Keratinocyte (primary cell): Measurements from ENCODE around the gene SEMA3E. TPM values are rescaled to one million over a fixed set of nuclear protein-coding genes. Genes with fewer than 3 reads are reported as not detected.
"Not testable (repeated sequence)": the region's sequence is repeated elsewhere in the genome, so short reads cannot be mapped to it uniquely, and the experiment has no call there.

Experiments
- DNase-seq: peaks from one replicate; pipeline ENCODE4 v3.0.0-alpha.2; 2011; ENCODE audit warnings: low read depth, missing footprints, low spot score
- FAIRE-seq: peaks from 2 replicates; lab custom pipeline; 2011; peaks lifted over from hg19 to GRCh38; lab: Jason Lieb, UNC
- H2AFZ ChIP-seq: 2 replicates; pipeline ENCODE4 v1.6.0; 2012; ENCODE audit warnings: low read length, control low read depth, inconsistent platforms; ENCODE audit not compliant: control insufficient read depth
- H3K27ac ChIP-seq: 2 replicates; pipeline ENCODE4 v1.5.1; 2011; ENCODE audit warnings: low read length; ENCODE audit not compliant: control insufficient read depth, insufficient read depth
- H3K27me3 ChIP-seq: 3 replicates; pipeline ENCODE4 v1.6.0; 2011; ENCODE audit warnings: low read length; ENCODE audit not compliant: control insufficient read depth, insufficient read depth; ENCODE audit errors: extremely low read depth
- H3K36me3 ChIP-seq, 2 experiments: 2 replicates in 1 of 2; 3 replicates in 1 of 2; pipeline ENCODE4 v1.5.1; 2011; ENCODE audit warnings: low read length in 2 of 2, mild to moderate bottlenecking in 1 of 2; ENCODE audit not compliant: control insufficient read depth in 2 of 2, insufficient read depth in 2 of 2; ENCODE audit errors: extremely low read depth in 1 of 2
- H3K4me1 ChIP-seq: 3 replicates; pipeline ENCODE4 v1.5.1; 2011; ENCODE audit warnings: low read length; ENCODE audit not compliant: control insufficient read depth, insufficient read depth; ENCODE audit errors: extremely low read depth
- H3K4me2 ChIP-seq: 3 replicates; pipeline ENCODE4 v1.6.0; 2011; ENCODE audit warnings: low read depth, low read length; ENCODE audit not compliant: control insufficient read depth, insufficient read depth; ENCODE audit errors: extremely low read depth
- H3K4me3 ChIP-seq, 3 experiments: fragments of 200-600 bp in 1 of 3; sonication (generic) in 1 of 3; 2 replicates in 2 of 3; 3 replicates in 1 of 3; pipeline ENCODE4 v1.5.1; 2011 to 2016; ENCODE audit warnings: low read length in 3 of 3, mild to moderate bottlenecking in 3 of 3, control low read depth in 2 of 3, inconsistent platforms in 1 of 3, low read depth in 1 of 3, mixed read lengths in 1 of 3, mixed run types in 1 of 3, moderate library complexity in 1 of 3; ENCODE audit not compliant: control insufficient read depth in 2 of 3, insufficient read depth in 2 of 3; ENCODE audit errors: extremely low read depth in 1 of 3
- H3K79me2 ChIP-seq: 2 replicates; pipeline ENCODE4 v1.6.0; 2012; ENCODE audit warnings: low read length; ENCODE audit not compliant: control insufficient read depth, insufficient read depth
- H3K9ac ChIP-seq: 3 replicates; pipeline ENCODE4 v1.6.0; 2011; ENCODE audit warnings: low read length; ENCODE audit not compliant: control insufficient read depth, insufficient read depth; ENCODE audit errors: extremely low read depth
- H3K9me1 ChIP-seq: 3 replicates; pipeline ENCODE4 v1.6.0; 2011; ENCODE audit warnings: low read length; ENCODE audit not compliant: control insufficient read depth, insufficient read depth; ENCODE audit errors: extremely low read depth
- H3K9me3 ChIP-seq: 2 replicates; pipeline ENCODE4 v1.5.1; 2012; ENCODE audit warnings: low read depth, low read length; ENCODE audit not compliant: control insufficient read depth
- H4K20me1 ChIP-seq: 3 replicates; pipeline ENCODE4 v1.6.0; 2011; ENCODE audit warnings: low read length; ENCODE audit not compliant: control insufficient read depth, insufficient read depth; ENCODE audit errors: extremely low read depth
- CTCF ChIP-seq, 3 experiments: IDR thresholded peaks in 1 of 3; conservative IDR thresholded peaks in 1 of 3; optimal IDR thresholded peaks in 1 of 3; 2 replicates in 2 of 3; 3 replicates in 1 of 3; pipeline versions ENCODE3 to v1.5.1; 2011; ENCODE audit warnings: low read length in 3 of 3, mild to moderate bottlenecking in 3 of 3, moderate library complexity in 2 of 3, control low read depth in 1 of 3, inconsistent platforms in 1 of 3; ENCODE audit not compliant: insufficient read depth in 2 of 3; ENCODE audit errors: extremely low read depth in 1 of 3
- EZH2 ChIP-seq: IDR thresholded peaks from one replicate; pipeline ENCODE4 v1.6.1; 2012; ENCODE audit warnings: inconsistent platforms, mild to moderate bottlenecking, low read length, moderate library complexity
- dilution Hi-C: fragments of 300-500 bp; cut with MboI; formaldehyde crosslinking; loops from one replicate; pipeline ENCODE4 v1.7.0; 2020; ENCODE audit warnings: low sequenced_read_pairs; ENCODE audit not compliant: extremely low pct_ligation_motif_present
- polyA plus RNA-seq, 5 experiments: library from polyadenylated mRNA; depleted of rRNA in 3 of 5; stranded (reverse) in 3 of 5; stranded (forward) in 1 of 5; unstranded in 1 of 5; fragments of >200 nt; gene quantifications; 1 replicate in 1 of 5; 2 replicates in 3 of 5; 3 replicates in 1 of 5; pipeline versions ENCODE4 v1.2.1 to v1.2.3, GENCODE V29; 2011 to 2012; ENCODE audit warnings: missing spikeins in 2 of 5, low read depth in 1 of 5, low replicate concordance in 1 of 5

SEMA3E gene
- polyA plus RNA-seq, 1 donor (not counting 4 experiments of a cell fraction or from before 2014, with no cell fraction given) = 0.21 TPM

DNA sequence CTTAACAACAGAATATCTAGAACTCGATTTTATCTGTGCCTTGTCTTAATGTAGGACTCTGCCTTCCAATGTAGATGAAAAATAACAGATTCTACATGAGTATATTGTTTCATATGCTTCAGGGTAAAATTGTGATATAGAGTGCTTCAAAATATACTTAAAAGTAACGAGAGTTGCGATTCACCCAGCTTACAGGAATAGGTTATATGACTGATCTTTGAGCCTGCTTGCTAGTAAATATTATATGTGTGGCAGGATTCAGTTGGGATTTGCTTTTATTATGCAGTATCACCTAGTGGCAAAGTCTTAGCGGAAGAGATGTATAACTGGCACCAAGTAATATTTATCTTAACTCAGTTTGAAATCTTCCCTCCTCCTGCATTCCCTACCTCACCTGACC, 183.3 kb downstream of the SEMA3E start:
- FAIRE-seq = no peak
- TF ChIP-seq CTCF (optimal IDR thresholded peaks at IDR 0.05 in 1 of 3, IDR thresholded peaks at IDR 0.05 in 1 of 3, conservative IDR thresholded peaks at IDR 0.05 in 1 of 3; ENCODE audit: extremely low read depth in 1 of 3, insufficient read depth in 2 of 3, low read length in 3 of 3) (no peak), EZH2 (no peak)
- dilution Hi-C loops = no loop called here
- no peaks in the 10 kb centered on the region for H3K79me2 ChIP-seq
- H3K4me2 ChIP-seq = no peak overlapping the region
- H3K36me3 ChIP-seq = no peaks in the 10 kb centered on the region
- H3K4me1 ChIP-seq = peaks cover 15% of the 10 kb centered on the region
- H2AFZ ChIP-seq = no peak overlapping the region
- H3K9me1 ChIP-seq = no peaks in the 10 kb centered on the region
- H3K27ac ChIP-seq = no peak overlapping the region
- H3K9me3 ChIP-seq = no peaks in the 10 kb centered on the region
- no peaks in the 10 kb centered on the region for H4K20me1 ChIP-seq
- no peak overlapping the region for H3K9ac ChIP-seq
- no peak overlapping the region for H3K4me3 ChIP-seq
- no peak for DNase-seq
- no peaks in the 10 kb centered on the region for H3K27me3 ChIP-seq

- H3K27me3 ChIP-seq, DNase-seq, H2AFZ ChIP-seq, H3K36me3 ChIP-seq, H3K9me3 ChIP-seq, FAIRE-seq, dilution Hi-C loops, H3K4me2 ChIP-seq, H3K9me1 ChIP-seq, H3K27ac ChIP-seq, H3K79me2 ChIP-seq, H3K9ac ChIP-seq, H3K4me1 ChIP-seq, H3K4me3 ChIP-seq, H4K20me1 ChIP-seq: not testable (repeated sequence)
These were observed 187.1 kb downstream of the SEMA3E start for GRCh38 chr7:83461820-83462219.

DNA sequence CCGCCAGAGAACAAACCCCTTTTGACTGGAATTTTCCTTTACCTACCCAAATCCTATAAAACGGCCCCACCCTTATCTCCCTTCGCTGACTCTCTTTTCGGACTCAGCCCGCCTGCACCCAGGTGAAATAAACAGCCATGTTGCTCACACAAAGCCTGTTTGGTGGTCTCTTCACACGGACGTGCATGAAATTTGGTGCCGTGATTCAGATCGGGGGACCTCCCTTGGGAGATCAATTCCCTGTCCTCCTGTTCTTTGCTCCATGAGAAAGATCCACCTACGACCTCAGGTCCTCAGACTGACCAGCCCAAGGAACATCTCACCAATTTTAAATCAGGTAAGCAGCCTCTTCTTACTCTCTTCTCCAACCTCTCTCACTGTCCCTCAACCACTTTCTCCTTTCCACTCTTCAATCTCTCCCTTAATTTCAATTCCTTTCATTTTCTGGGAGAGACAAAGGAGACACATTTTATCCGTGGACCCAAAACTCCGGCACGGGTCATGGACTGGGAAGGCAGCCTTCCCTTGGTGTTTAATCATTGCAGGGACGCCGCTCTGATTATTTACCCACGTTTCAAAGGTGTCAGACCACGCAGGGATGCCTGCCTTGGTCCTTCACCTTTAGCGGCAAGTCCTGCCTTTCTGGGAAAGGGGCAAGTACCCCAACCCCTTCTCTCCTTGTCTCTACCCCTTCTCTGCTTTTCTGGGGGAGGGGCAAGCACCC, 188.8 kb downstream of the SEMA3E start:
- H3K79me2 ChIP-seq, H3K36me3 ChIP-seq, H3K27me3 ChIP-seq, dilution Hi-C loops, H3K9ac ChIP-seq, H3K9me3 ChIP-seq, H3K4me3 ChIP-seq, FAIRE-seq, H3K9me1 ChIP-seq, H2AFZ ChIP-seq, H3K4me2 ChIP-seq, DNase-seq, H4K20me1 ChIP-seq, H3K4me1 ChIP-seq, H3K27ac ChIP-seq: not testable (repeated sequence)

DNA sequence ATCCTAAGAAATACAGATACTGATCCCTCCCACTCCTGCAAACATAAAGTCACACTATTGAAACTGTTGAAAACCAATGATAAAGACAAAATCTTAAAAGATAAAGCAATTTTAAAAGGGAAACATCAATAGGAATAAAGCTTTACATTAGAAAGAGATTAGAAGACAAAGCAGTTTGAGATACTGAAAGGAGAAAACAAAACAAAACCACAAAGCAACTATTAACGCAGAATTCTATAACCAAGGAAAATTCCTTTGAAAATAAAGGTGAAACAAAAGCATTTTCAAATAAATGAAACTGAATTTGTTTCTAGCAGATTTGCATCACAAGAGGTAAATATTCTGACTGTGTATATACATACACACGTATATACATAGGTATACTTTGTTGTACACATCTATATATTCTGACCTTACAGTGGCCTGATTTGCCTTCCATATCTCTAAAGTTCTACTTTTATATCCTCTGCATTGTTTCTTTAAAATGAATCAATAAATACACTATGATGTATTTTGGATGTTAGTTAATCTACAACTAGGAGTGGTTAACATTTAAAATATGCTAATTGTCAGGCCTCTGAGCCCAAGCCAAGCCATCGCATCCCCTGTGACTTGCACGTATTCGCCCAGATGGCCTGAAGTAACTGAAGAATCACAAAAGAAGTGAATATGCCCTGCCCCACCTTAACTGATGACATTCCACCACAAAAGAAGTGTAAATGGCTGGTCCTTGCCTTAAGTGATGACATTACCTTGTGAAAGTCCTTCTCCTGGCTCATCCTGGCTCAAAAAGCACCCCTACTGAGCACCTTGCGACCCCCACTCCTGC, 189.6 kb downstream of the SEMA3E start:
- FAIRE-seq, dilution Hi-C loops, DNase-seq, H3K4me2 ChIP-seq, H3K9ac ChIP-seq, H3K9me3 ChIP-seq, H3K9me1 ChIP-seq, H4K20me1 ChIP-seq, H3K36me3 ChIP-seq, H3K79me2 ChIP-seq, H3K27ac ChIP-seq, H3K4me3 ChIP-seq, H3K4me1 ChIP-seq, H2AFZ ChIP-seq, H3K27me3 ChIP-seq: not testable (repeated sequence)
